ENCODE results near the gene CYB561A3. TPM values are rescaled to one million over a fixed set of nuclear protein-coding genes. Genes with fewer than 3 reads are reported as not detected.

CYB561A3 gene
- total and polyA plus RNA-seq, 2 of the 13 experiments (the other 11 are each of a cell fraction or from before 2014, with no cell fraction given) = 11.4 to 14.9 TPM

GRCh38 chr11:61334434-61335354 is 27.0 kb downstream of the CYB561A3 start (continued):
- TF ChIP-seq, protein P1, sequence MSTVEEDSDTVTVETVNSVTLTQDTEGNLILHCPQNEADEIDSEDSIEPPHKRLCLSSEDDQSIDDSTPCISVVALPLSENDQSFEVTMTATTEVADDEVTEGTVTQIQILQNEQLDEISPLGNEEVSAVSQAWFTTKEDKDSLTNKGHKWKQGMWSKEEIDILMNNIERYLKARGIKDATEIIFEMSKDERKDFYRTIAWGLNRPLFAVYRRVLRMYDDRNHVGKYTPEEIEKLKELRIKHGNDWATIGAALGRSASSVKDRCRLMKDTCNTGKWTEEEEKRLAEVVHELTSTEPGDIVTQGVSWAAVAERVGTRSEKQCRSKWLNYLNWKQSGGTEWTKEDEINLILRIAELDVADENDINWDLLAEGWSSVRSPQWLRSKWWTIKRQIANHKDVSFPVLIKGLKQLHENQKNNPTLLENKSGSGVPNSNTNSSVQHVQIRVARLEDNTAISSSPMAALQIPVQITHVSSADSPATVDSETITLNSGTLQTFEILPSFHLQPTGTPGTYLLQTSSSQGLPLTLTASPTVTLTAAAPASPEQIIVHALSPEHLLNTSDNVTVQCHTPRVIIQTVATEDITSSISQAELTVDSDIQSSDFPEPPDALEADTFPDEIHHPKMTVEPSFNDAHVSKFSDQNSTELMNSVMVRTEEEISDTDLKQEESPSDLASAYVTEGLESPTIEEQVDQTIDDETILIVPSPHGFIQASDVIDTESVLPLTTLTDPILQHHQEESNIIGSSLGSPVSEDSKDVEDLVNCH (CRISPR knock-in tag; IDR thresholded peaks at IDR 0.05) = no peak
- peak; percentile 53; the same call in 1 of the 2 replicates for TF ChIP-seq ZNF281 (CRISPR knock-in tag; IDR thresholded peaks at IDR 0.05; ENCODE audit: borderline replicate concordance)
- no peak for TF ChIP-seq MTA3 (CRISPR knock-in tag; IDR thresholded peaks at IDR 0.05)
- no peak for TF ChIP-seq CHD2 (IDR thresholded peaks at IDR 0.05; ENCODE audit: low read depth, low read length)
- TF ChIP-seq ZNF337 (CRISPR knock-in tag; IDR thresholded peaks at IDR 0.05; ENCODE audit: borderline replicate concordance, low read depth) = no peak
- TF ChIP-seq ARNTL (CRISPR knock-in tag; IDR thresholded peaks at IDR 0.05) = no peak
- TF ChIP-seq, protein P2, sequence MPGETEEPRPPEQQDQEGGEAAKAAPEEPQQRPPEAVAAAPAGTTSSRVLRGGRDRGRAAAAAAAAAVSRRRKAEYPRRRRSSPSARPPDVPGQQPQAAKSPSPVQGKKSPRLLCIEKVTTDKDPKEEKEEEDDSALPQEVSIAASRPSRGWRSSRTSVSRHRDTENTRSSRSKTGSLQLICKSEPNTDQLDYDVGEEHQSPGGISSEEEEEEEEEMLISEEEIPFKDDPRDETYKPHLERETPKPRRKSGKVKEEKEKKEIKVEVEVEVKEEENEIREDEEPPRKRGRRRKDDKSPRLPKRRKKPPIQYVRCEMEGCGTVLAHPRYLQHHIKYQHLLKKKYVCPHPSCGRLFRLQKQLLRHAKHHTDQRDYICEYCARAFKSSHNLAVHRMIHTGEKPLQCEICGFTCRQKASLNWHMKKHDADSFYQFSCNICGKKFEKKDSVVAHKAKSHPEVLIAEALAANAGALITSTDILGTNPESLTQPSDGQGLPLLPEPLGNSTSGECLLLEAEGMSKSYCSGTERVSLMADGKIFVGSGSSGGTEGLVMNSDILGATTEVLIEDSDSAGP (CRISPR knock-in tag; IDR thresholded peaks at IDR 0.05; ENCODE audit: borderline replicate concordance) = peak; percentile 64; the same call in 1 of the 2 replicates
- peak; percentile 30; the same call in 1 of the 2 replicates for TF ChIP-seq NCOA2 (CRISPR knock-in tag; IDR thresholded peaks at IDR 0.05)
- TF ChIP-seq ATF7-NPFF (CRISPR knock-in tag; IDR thresholded peaks at IDR 0.05; ENCODE audit: low read depth) = no peak
- TF ChIP-seq NFIC (IDR thresholded peaks at IDR 0.05; ENCODE audit: low read length) = no peak
- TF ChIP-seq ZNF34 (CRISPR knock-in tag; IDR thresholded peaks at IDR 0.05; ENCODE audit: borderline replicate concordance) = 0 out of 2 replicates have a peak, but pooled peaks have one; percentile 49
- TF ChIP-seq NPAS2 (CRISPR knock-in tag; IDR thresholded peaks at IDR 0.05; ENCODE audit: borderline replicate concordance) = no peak
- TF ChIP-seq ZNF263 (CRISPR knock-in tag; IDR thresholded peaks at IDR 0.05) = no peak
- no peak for TF ChIP-seq CEBPB (IDR thresholded peaks at IDR 0.05; ENCODE audit: borderline replicate concordance, low read depth, low read length)
- no peak for TF ChIP-seq SRSF1 (optimal IDR thresholded peaks at IDR 0.05; ENCODE audit: low read depth, low read length)
- TF ChIP-seq ZNF790 (CRISPR knock-in tag; IDR thresholded peaks at IDR 0.05; ENCODE audit: borderline replicate concordance) = no peak
- TF ChIP-seq, protein P3, sequence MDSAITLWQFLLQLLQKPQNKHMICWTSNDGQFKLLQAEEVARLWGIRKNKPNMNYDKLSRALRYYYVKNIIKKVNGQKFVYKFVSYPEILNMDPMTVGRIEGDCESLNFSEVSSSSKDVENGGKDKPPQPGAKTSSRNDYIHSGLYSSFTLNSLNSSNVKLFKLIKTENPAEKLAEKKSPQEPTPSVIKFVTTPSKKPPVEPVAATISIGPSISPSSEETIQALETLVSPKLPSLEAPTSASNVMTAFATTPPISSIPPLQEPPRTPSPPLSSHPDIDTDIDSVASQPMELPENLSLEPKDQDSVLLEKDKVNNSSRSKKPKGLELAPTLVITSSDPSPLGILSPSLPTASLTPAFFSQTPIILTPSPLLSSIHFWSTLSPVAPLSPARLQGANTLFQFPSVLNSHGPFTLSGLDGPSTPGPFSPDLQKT (CRISPR knock-in tag; IDR thresholded peaks at IDR 0.05; ENCODE audit: borderline replicate concordance) = no peak
- no peak for TF ChIP-seq GTF3A (CRISPR knock-in tag; conservative IDR thresholded peaks at IDR 0.05)
- no peak for TF ChIP-seq FOXK2 (IDR thresholded peaks at IDR 0.05)
- TF ChIP-seq NR2F6 (IDR thresholded peaks at IDR 0.05) = 0 out of 2 replicates have a peak, but pooled peaks have one; percentile 5
- peak; percentile 51 for TF ChIP-seq NR2F6 (CRISPR knock-in tag; IDR thresholded peaks at IDR 0.05)
- no peak for TF ChIP-seq ZNF232 (CRISPR knock-in tag; IDR thresholded peaks at IDR 0.05; ENCODE audit: borderline replicate concordance)

Data from HepG2 (cell line).